ENCODE results near the gene ASIC5.

GRCh38 chr4:155878611-155879010, 12.5 kb upstream of the ASIC5 start:
- TF ChIP-seq CTCF (IDR thresholded peaks at IDR 0.05) (no peak), EP300 (IDR thresholded peaks at IDR 0.05) (no peak), POLR2A (IDR thresholded peaks at IDR 0.05) (no peak)

All from ovary (tissue), 3 donors.